ENCODE results near the gene SLC39A1. TPM values are rescaled to one million over a fixed set of nuclear protein-coding genes. Genes with fewer than 3 reads are reported as not detected.

The SLC39A1 gene
- polyA plus RNA-seq, 1 donor from 2014 or later: 35.2 TPM

GRCh38 chr1:153987621-153988020 is 24.3 kb upstream of the SLC39A1 start:
- H2AFZ ChIP-seq (ENCODE audit: low read depth, low read length): no peak overlapping the region
- H3K4me3 ChIP-seq (ENCODE audit: low read length): no peak overlapping the region
- no peaks in the 10 kb centered on the region for H3K9me3 ChIP-seq (ENCODE audit: low read length)
- H3K9me2 ChIP-seq (ENCODE audit: insufficient read depth, low read length): no peaks in the 10 kb centered on the region
- H3K9ac ChIP-seq (ENCODE audit: low read length): no peak overlapping the region
- H3K36me3 ChIP-seq (ENCODE audit: insufficient read depth, low read length): peaks cover 2% of the 10 kb centered on the region
- no peaks in the 10 kb centered on the region for H3F3A ChIP-seq (ENCODE audit: insufficient read depth, low read length, poor library complexity, severe bottlenecking)
- H3K4me2 ChIP-seq (ENCODE audit: low read length): no peak overlapping the region
- H4K20me1 ChIP-seq (ENCODE audit: insufficient read depth): no peaks in the 10 kb centered on the region
- H3K27ac ChIP-seq (ENCODE audit: low read length): no peak overlapping the region
- no peaks in the 10 kb centered on the region for H3K27me3 ChIP-seq (ENCODE audit: insufficient read depth, low read depth, low read length)
- TF ChIP-seq SMC3 (conservative IDR thresholded peaks at IDR 0.05; ENCODE audit: poor library complexity) (no peak), EZH2 (IDR thresholded peaks at IDR 0.05; ENCODE audit: borderline replicate concordance, insufficient read depth, low read length, poor library complexity, severe bottlenecking) (no peak), MXI1 (conservative IDR thresholded peaks at IDR 0.05; ENCODE audit: poor library complexity, severe bottlenecking) (no peak), REST (IDR thresholded peaks at IDR 0.05; ENCODE audit: borderline replicate concordance) (no peak), TAF1 (IDR thresholded peaks at IDR 0.05; ENCODE audit: low read depth) (no peak), EP300 (conservative IDR thresholded peaks at IDR 0.05; ENCODE audit: poor library complexity, severe bottlenecking) (no peak)
- TF ChIP-seq, protein P1, sequence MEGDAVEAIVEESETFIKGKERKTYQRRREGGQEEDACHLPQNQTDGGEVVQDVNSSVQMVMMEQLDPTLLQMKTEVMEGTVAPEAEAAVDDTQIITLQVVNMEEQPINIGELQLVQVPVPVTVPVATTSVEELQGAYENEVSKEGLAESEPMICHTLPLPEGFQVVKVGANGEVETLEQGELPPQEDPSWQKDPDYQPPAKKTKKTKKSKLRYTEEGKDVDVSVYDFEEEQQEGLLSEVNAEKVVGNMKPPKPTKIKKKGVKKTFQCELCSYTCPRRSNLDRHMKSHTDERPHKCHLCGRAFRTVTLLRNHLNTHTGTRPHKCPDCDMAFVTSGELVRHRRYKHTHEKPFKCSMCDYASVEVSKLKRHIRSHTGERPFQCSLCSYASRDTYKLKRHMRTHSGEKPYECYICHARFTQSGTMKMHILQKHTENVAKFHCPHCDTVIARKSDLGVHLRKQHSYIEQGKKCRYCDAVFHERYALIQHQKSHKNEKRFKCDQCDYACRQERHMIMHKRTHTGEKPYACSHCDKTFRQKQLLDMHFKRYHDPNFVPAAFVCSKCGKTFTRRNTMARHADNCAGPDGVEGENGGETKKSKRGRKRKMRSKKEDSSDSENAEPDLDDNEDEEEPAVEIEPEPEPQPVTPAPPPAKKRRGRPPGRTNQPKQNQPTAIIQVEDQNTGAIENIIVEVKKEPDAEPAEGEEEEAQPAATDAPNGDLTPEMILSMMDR (IDR thresholded peaks at IDR 0.05; ENCODE audit: poor library complexity, severe bottlenecking): no peak
- peaks cover 15% of the 10 kb centered on the region for H3K79me2 ChIP-seq (replicated peaks; ENCODE audit: insufficient read depth, low read length)

DNA sequence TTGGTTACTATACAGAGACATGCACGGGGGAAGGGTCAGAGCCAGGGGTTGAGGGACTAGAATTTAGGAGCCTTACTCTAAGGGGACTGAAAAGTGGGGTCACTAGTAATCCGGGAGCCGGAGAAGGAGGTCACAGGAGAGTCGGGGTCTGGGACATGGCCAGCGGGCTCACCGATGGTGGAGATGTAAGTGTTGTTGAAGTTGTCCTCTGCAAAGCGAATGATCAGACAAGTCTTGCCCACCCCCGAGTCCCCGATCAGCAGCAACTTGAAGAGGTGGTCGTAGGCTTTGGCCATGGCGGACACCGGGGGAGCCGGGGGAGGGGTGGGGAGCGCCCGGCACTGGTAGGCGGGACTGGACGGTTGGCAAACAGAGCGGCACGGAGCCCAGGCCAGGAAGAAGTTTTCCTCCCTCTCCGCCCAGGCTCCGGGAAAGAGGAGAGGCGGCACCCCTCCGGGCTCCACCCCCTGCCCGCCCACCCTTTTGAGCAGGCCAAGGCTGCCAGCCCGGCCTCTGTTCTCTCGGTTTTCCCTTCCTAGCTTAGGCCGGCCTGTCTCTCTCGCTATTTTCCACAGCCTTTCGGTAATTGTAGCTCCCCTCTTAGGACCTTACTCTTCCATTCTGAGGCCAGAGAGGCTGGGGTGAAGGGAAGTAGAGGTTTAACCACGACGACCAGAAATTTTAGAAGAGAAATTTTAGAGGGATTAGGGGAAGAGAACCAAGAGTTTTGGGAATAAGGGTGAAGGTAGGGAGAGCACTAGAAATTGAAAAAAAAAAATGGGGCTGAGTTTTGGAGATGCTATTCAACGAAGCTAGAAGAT is 22.8 kb upstream of the SLC39A1 start, which contains the start of gene RAB13:
RAB13 (minus strand) TSS at position 399 of the 821 bp plus-strand sequence; CDS start at position 296, 103 bp downstream.
- Histone ChIP-seq H2AFZ (ENCODE audit: low read depth, low read length) (no peak within 1 kb of the TSS), H3K9me2 (ENCODE audit: insufficient read depth, low read length) (no peaks in the 10 kb centered on the region), H3K36me3 (ENCODE audit: insufficient read depth, low read length) (no peaks in the 10 kb centered on the region), H3K9me3 (ENCODE audit: low read length) (no peaks in the 10 kb centered on the region), H3K4me2 (ENCODE audit: low read length) (no peak within 1 kb of the TSS), H3K4me3 (ENCODE audit: low read length) (no peak within 1 kb of the TSS), H3K27ac (ENCODE audit: low read length) (no peak within 1 kb of the TSS), H3F3A (ENCODE audit: insufficient read depth, low read length, poor library complexity, severe bottlenecking) (no peaks in the 10 kb centered on the region), H3K9ac (ENCODE audit: low read length) (no peak within 1 kb of the TSS), H3K27me3 (ENCODE audit: insufficient read depth, low read depth, low read length) (no peaks in the 10 kb centered on the region), H3K79me2 (replicated peaks; ENCODE audit: insufficient read depth, low read length) (peaks cover 6% of the 10 kb centered on the region), H4K20me1 (ENCODE audit: insufficient read depth) (no peaks in the 10 kb centered on the region)
- TF ChIP-seq SMC3 (conservative IDR thresholded peaks at IDR 0.05; ENCODE audit: poor library complexity) (no peak), RAD21 (conservative IDR thresholded peaks at IDR 0.05) (no peak), REST (IDR thresholded peaks at IDR 0.05; ENCODE audit: borderline replicate concordance) (no peak), MXI1 (conservative IDR thresholded peaks at IDR 0.05; ENCODE audit: poor library complexity, severe bottlenecking) (no peak)
- TF ChIP-seq, protein P1 (IDR thresholded peaks at IDR 0.05; ENCODE audit: poor library complexity, severe bottlenecking): no peak

Measured in neural cell (in vitro differentiated cells).